DMS79 (cell line): ENCODE results near the gene EPYC.
"Not testable (repeated sequence)": the region's sequence is repeated elsewhere in the genome, so short reads cannot be mapped to it uniquely, and the experiment has no call there.

Experiments
- DNase-seq: peaks from one replicate; lab custom pipeline; 2025; lab: John Stamatoyannopoulos, UW

The EPYC gene

DNA sequence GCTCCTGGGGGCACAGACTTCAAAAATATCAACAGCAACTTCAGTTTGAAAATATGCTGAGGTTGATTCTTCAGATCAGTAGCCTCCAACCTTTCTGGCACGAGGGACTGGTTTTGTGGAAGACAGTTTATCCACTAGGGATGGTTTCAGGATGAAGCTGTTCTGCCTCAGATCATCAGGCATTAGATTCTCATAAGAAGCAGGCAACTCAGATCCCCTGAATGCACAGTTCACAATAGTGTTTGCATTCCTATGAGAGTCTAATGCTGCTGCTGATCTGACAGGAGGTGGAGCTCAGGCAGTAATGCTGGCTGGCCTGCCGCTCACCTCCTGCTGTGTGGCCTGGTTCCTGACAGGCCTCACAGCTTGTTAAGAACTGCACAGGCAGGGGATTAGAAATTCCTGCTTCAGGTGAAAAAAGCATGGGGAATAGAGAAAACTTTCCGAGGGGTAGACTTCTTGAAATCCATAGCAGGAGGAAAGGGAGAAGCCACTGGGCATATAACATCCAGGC is 12.8 kb downstream of the EPYC start:
- DNase-seq = no peak

DNA sequence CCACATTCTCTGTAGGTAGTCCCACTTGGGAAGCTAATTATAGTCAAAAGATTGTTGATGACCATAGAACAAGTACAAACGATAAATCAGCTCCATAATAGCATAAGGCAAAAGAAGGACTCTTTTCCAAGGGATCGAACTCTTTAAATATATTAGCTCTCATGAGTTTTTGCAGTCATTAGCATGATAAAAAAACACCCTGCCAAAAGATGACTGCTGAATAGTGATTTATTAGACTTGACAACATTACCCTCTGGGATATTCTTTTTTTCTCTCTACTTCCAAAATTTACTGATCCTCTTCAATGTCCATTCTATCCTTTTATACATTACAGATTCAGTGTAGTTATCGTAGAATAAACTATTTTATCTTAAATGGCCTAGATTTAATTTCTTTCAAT is 14.2 kb downstream of the EPYC start:
- no peak for DNase-seq

DNA sequence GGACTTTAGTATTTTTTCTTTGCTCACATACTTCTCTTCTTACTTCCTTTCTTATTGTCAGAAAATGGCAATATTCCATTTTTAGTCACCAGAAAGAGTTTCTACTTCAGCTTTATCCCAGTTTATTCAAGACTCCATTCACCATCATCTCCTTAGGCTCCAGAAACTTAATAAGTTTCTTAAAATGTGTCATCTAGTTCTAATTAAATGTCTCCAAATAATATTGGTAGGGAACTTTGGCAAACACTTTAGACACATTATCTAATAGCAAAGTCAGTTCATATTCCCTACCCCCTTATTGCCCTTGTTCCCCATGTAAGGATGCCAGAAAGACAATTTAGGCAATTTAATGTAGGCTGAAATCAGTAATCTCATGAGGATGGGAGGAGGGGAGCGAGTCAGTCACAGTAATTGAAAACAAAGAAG is 15.1 kb downstream of the EPYC start:
- no peak for DNase-seq

DNA sequence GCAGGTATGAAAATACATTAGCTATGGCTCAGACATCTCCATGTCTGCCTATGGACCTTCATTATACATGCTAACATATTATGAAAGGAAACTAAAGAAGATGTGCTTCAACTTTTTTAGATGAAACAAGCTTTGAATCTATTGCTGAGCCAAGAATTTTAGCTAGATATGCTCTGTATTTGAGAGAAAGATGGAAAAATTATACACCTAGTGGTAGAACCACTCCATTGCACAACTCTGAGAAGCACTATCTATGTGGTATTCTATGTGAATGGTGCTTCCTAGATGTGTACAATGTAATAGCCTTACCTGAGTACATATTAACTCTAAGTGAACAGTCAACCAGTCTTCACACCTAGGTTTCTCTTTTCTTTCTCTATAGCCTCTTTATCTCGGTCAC is 17.3 kb downstream of the EPYC start:
- DNase-seq = no peak

DNA sequence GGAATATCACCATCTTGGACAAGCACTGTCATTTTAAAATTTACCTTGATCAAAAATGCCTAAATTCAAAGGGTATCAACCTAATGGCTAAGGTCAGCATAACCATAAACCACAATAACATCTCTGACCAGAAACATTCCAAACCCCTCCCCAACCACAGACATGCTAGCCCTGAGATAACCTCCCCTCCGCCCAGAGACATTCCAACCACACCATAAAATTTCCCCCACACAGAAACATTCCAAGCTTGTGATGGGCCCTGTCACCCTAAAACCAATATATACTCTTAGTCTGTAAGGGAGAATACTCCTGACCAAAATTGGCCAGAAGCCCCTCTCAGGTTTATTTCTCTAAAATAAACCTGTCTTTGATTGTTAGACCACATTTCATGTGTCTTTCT is 17.7 kb downstream of the EPYC start:
- no peak for DNase-seq

DNA sequence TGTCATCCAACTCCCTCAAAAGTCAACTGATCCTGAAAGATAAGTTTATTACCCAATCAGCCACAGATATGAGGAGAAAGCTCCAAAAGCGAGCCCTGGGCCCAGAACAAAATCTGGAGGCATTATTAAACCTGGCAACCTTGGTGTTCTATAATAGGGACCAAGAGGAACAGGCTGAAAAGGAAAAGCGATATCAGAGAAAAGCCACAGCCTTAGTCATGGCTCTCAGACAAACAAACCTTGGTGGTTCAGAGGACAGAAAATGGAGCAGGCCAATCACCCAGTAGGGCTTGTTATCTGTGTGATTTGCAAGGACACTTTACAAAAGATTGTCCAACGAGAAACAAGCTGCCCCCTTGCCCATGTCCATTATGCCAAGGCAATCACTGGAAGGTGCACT is 19.4 kb downstream of the EPYC start:
- not testable (repeated sequence) for DNase-seq

DNA sequence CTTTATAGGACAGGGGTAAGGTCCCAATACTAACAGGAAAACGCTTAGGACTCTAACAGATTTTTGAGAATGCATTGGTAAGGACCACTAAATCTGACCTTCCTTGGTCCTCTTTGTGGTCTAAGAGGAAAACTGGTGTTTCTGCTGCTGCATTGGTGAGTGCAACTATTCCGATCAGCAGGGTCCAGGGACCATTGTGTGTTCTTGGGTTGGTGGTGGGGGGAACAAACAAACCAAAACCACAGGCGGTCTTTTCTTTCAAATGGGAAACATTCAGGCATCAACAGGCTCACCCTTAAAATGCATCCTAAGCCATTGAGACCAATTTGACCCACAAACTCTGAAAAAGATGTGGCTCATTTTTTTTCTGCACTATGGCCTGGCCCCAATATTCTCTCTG is 20.7 kb downstream of the EPYC start:
- DNase-seq = no peak

DNA sequence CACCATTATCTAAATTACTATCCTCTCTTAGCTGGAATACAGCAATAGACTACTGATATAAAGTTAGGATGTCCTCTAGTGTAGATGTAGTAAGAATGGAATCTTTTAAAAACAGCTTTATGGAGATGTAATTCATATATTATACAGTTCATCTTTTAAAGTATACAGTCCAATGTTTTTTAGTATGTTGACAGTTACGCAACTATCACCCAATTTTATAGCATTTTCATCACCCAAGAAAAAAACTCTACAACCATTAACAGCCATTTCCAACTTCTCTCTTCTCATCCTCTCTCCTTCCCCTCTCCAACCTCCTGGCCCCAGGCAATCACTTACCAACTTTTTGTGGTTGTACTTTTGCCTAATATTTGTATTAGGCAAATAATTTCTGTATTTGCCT is 22.6 kb downstream of the EPYC start:
- DNase-seq = no peak

DNA sequence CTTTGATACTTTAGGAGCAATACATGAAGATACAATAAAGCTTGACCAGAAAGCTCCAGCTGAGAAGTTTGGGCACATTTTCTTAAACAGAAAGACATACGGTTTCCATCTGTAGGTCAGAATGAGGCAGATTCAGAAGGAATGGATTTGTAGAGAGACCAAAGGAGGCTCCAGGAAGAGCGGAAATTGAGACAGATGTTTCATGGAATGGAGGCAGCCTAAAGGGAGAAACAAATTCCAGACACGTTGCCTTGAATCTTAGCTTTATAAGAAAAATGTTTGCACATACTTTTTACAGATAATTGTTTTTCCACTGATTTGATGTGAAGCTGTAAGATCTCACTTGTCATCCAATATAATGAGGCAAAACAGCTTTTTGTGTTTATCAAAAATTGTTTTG is 24.8 kb downstream of the EPYC start:
- no peak for DNase-seq

DNA sequence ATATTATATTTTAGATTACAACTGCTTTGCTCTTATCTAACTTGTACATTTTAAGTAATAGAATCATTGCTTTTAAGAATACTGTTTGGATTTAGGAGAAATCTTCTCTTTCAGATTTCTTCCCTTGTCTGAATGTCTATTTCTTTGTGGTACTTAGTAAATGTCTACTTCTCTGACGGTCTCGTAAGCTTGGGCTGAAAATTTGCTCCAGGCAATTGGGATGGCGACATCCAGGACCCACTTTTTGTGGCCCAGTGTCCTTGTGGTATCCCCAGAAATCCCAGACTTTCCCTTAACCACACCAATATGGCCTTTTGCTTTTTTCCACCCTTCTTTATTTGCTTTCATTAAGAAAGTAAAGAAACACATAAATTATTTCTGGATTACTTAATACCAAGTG is 25.8 kb downstream of the EPYC start:
- DNase-seq = no peak

DNA sequence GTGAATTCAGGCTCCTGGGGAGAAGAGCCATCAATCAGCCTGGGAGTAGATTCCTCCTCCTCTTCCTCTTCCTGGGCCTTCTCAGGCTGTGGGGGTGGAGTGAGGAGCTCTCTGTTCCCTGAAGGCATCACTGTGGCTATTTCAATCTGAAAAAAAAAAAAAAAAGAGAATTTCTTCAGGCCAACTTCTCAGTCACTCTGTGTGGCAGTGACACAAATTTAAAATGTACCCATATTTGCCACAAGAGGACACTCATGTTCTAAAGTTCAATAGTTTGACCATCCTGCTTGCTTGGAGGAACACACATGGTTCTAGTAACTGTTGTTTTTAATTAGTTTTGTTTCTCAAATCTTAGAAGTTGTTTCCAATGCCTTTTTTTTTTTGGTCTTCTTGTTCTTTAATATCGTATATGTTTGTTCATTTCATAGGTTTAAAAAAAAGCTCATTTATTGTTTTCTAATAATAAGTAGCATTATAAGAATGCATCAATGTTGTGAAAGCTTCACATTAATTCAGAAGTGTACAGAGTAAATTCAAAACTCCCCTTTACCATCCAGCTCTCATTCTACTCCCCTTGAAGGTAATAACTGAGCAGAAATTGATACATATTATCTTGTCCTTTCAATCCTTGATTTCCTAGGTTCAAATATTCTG is 26.5 kb downstream of the EPYC start:
- no peak for DNase-seq

DNA sequence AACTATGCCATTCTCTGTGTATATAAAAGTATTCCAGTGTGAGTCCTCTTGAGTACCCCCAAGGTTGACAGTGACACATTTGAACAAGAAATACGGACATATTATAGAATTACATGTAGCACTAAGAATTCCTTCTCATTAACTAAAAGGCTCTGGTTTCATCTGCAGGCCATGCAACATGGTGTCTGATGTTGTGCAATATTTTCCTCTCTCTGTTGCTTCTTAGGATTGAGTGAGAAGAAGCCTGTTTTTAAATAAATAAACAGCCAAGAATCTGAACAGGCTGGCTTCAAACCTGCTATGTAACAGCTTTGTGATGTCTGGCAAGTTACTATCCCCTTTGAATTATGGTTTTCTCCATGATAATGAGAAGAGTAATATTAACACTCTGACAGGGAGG is 27.5 kb downstream of the EPYC start:
- DNase-seq = no peak

DNA sequence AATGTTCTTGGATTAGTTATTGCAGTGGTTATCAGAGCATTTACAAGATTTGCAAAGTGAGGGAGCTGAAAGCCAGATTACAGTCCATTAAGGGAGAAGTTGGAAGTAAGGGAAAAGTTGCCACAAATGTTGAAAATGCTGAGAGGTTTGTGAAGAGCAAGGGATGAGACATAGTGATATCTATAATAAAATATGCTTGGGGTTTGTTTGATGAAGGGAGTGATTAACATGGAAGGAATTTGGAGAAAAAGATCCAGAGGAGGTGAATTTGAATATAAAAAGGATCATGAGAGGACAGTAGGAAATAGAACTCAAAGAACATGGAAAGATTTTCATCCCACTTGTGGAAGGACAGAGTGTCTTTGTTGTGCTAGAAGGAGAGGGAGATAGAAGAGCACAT is 30.5 kb downstream of the EPYC start:
- no peak for DNase-seq

DNA sequence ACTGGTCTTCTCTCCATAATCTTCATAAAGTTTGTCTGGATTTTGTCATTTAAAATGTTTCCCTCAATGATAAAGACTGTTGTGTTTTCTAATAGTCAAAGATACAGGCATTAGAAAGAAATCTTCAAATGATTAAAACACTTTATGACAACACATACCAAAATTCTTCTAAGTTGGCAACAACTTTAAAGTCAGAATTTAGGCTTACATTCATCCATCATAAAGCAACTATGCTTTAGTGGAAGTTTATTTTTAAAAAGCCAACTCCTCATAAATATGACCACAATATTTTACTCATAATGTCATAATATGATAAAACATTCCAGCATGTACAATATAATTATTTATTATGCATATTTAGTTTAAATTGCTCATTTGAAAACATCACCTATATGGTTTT is 32.5 kb downstream of the EPYC start:
- DNase-seq = no peak

DNA sequence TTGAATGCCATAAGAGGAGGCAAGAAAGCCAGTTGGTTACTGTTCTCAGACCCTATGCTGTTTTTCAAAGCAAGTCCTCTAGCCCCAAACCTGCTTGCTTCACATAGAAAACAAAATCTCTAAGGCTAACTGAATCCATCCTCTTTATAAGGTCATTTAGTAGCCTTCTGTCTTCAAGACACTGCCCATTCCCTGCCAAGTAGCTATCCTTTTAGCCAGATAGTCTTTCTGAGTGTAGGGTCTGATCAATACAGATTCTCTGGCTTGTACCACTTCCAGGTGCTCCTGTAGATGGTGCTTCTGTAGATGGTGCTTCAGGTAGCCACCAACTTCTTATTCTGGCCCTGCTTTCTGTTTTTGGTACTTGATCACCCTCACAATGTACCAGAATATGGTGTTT is 33.9 kb downstream of the EPYC start:
- no peak for DNase-seq

DNA sequence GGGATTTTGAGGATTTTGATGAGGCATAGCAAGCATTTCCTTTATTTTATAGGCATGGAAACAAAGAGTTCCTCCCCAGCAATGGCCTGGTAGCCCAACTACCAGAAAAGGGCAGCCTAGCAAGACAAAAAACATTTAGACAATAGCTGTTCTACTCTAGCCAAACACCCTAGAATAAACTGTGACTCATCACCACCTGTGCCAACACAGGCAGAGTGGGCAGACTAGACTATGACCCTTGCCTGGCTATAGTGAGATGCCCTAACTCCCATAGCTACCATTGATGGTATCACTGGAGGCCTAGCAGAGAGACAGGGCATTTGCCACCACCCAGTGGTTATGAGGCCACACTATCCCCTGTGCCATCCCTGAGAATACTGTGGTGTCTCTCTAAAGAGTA is 34.3 kb downstream of the EPYC start:
- no peak for DNase-seq

DNA sequence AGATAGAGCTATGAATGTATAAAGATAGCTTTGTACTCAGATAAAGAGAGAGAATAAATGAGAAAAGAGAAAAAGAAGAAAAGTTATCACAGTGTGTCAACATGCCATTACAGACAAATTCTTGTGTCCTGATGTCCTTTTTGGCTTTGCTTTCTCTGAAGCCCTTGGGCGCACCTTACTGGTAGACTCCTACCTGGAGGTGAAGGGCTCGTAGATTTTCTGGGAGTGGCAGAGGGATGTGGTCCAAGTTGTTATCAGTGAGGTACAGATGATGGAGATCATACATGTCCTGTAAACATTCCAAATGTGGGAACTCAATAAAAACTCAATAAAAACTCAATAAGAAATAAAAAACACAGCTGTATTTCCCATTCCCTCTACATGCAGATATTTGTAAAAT is 34.9 kb downstream of the EPYC start:
- no peak for DNase-seq

DNA sequence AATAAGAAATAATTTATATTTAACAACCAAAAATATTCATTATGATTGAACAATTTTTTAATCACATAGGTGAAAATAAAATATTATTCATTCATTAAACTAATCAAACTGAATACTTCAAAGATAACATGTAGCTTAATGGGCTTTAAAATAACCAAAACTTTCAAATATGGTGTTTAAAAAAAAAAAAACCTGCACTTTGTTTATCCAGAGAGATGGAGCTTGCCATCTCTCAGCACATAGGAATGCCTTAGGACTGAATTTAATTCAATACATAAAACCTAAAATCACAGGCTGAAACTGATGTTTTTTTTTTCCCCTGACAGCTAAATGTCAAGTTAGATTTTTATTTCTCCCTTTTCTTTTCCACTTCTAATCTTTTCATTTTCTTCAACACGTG is 35.4 kb downstream of the EPYC start:
- DNase-seq = no peak

DNA sequence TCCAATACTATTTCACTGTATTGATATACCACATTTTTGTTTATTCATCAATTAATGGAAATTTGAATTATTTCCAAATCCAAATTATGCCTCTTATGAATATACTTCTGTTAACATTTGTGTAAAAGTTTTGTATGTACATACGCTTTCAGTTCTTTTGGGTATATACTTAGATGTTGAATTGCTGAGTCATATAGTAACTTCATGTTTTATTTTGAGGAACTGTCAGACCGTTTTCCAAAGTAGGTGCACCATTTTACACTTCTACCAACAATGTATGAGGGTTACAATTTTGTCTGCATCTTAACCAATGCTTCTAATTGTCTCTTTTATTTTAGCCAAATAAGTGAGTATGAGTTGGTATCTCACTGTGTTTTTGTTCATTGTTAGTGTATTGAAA is 39.6 kb downstream of the EPYC start:
- DNase-seq = no peak

DNA sequence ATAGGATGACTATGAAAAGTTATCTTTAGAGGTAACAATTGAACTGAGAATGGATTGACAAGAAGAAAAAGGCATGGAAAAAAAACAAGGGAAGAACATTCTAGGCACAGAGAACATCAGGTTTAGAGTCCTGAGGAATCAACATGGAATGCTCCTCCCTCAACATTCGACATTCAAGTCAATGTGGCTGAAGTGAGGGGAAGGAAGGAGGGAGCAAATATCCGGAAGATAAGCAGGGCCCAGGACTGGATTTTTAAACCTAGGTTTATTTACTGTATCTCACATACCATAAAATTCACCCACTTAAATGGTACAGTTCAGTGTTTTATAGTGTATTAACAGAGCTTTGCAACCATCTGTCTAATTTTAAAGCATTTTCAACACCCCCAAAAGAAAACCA is 40.2 kb downstream of the EPYC start:
- no peak for DNase-seq

DNA sequence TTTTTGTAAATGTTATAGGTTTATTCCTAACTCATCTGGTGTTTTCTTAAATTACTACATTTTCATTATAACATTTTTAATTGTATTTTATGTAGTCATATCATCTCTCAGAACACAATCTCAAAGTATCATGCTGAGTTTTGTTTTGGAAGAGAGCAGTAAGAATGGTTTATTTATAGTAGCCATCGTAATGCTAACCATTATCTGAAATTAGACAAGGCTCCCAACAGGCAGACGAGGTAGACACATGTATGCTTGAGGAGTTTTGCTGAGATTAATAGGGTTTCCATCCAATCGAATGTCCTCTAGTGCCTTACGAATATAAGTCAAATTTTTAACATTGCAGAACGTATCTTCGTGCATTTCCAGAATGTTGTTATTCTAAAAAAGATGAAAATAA is 40.8 kb downstream of the EPYC start:
- no peak for DNase-seq

DNA sequence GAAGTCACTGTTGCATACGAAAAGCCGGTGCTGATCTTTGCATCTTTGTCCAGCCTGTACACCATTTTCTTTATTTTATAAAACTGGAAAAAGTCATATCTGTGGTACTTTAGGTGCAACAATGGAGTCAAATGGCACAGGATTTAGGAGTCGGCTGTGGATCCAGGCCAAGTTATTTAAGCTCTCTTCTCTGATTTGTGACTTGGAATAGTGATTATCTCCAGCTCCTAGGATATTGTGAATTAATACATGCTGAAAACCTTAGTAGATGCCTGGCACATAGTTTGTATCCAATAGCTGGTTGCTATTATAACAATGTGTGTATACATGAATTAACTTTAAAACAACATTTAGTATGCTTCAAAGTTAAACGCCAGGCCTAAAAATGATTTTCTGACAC is 43.6 kb downstream of the EPYC start:
- DNase-seq = no peak

DNA sequence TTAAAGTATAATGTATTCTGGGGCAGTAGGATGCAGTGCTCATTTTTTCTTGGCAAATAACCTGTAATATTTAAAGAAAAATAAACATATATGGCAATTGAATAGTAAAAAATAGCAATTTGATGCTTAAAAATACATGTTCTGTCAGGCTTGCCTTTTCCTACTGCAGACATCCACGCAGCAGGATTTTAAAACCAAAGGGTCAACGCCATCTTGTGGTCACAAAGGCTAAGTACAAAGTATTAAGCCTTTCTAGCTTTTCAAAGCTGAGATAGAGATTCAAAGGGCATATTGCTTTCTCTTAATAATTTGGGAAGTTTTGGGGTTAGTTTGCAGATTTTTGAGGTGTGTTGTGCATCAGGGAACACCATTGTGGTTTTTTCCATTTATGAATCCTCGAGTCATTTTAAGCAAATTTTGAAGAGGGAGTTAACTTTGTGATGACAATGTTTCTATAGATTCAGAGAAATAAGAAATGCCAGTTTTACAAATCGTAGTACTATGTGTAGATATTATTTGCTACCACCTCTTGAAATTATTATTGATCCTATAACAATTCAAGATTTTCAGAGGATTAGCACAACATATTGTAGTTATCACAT is 45.1 kb downstream of the EPYC start:
- DNase-seq = no peak

DNA sequence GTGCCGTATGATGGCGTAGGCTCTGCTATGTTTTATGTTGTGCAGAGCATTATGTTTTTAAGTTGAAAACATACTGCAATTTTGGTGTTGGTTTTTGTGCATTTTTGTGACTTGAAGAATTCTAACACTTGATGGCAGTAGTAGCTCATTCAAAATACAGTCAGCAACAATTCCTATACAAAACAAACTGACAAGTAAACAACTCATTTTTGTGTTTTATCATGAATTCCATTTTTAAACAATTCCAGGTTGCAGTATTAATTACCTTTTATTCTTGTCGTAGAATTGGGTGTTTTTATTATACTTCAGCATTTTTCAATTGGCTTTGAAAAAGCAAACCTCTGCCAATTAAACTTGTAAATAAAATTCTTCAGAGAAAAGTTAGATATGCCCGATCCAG is 45.7 kb downstream of the EPYC start:
- DNase-seq = no peak
